Stimulated activated CD8-positive, alpha-beta memory T cell treated with anti-CD3 and anti-CD28 coated beads, Interleukin-2, amount 100 ng/mL, for 1 hour (primary cell): ENCODE measurements around the gene DOP1B.
A peak's percentile ranks its signal among the peaks of the same experiment; 100 is the strongest.
"Not testable (repeated sequence)": the region's sequence is repeated elsewhere in the genome, so short reads cannot be mapped to it uniquely, and the experiment has no call there.

Experiments
- DNase-seq, 2 donors: peaks; one replicate each; pipeline ENCODE4 v3.0.0-alpha.2; 2020; ENCODE audit warnings: low read depth in 2 of 2

Gene DOP1B

DNA sequence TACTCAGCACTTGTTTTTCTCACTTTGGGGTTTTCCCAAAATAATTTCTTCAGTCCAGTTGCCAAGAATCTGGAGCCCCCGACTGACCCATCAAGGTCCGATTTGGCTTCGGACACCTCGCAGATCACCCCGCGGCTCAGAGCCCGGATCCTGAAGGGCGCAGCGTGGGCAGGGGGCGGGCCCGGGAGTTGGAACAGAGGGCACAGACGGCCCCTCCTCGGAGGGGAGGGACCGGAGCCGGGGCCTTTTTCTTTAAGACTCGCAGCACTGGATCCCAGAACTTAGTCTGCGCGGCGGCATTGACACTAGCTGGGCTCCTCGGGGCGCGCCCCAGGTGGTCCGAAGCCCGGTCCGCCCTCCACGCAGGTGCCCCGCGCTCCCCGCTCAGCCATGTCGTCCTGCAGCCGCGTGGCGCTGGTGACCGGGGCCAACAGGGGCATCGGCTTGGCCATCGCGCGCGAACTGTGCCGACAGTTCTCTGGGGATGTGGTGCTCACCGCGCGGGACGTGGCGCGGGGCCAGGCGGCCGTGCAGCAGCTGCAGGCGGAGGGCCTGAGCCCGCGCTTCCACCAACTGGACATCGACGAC is 21.7 kb upstream of the DOP1B start, which contains the start of gene CBR3:
Gene CBR3 (plus strand): TSS at position 277 of the 588 bp plus-strand sequence. CDS start 114 bp downstream, at position 391.
- no peak for DNase-seq

DNA sequence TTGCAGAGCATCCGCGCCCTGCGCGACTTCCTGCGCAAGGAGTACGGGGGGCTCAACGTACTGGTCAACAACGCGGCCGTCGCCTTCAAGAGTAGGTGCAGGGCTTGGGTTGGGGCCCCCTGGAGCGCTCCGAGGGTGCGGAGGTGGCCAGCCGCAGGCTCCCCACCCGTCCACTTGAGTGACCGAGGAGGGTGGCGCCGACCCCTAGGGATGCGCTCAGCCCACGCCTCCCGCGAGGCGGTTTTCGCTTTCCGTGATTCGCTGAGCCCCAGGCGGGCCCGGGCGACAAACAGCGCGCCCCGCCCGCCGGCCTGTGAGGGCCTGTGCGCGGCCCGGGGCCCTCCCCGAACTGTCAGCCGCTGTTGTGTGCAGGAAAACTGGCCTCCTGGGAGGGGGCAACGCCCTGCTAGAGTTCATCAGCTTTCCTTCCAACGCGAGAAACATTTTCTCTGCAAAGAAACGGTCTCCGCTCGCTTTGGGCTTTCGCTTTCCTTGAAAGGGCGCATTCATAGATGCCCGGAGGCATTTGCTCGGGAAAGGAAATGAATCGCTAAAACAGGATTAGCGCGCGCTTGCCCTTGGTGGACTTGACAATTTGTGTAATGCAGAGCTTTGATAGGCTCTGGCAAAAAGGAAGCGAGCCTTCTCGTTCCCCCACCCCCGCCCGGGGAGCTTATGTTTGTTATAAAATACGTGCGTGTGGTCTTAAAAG is 21.1 kb upstream of the DOP1B start:
- no peak for DNase-seq

DNA sequence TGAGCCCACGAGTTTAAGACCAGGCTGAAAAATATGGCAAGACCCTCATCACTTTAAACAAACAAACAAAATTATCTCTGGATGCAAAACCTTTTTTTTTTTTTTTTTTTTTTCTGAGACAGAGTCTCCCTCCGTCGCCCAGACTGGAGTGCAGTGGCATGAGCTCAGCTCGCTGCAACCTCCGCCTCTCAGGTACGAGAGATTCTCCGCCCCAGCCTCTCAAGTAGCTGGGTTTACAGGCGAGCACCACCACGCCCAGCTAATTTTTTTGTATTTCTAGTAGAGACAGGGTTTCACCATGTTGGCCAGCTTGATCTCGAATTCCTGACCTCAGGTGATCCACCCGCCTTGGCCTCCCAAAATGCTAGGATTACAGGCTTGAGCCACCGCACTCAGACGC is 16.8 kb upstream of the DOP1B start:
- DNase-seq = not testable (repeated sequence)

DNA sequence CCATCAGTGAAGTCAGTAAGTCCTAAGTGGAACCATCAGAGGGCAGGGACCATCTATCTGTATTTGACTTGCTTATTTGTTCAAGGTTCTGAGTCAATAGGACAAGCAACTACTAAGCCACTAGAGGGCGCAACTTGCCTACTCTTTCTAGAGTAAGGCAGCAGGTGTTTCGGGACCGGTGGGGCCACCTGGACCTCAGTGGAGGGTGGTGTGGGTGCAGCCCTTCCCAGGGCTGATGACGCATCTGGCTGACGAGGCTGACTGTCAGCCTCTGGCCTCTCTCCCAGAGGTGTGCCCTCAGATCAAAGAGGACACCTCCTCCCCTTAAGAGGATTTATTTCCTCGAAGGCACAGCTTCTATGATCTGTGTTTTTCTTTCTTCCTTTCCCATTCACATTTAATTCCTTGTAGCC is 15.1 kb upstream of the DOP1B start:
- peak; percentile 51 to 78 for DNase-seq

DNA sequence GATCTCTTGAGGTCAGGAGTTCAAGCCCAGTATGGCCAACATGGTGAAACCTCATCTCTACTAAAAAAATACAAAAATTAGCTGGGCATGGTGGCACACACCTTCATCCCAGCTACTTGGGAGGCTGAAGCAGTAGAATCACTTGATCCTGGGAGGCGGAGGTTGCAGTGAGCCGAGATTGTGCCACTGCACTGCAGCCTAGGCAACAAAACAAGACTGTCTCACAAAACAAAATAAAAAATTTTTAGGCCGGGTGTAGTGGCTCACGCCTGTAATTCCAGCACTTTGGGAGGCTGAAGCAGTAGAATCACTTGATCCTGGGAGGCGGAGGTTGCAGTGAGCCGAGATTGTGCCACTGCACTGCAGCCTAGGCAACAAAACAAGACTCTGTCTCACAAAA is 12.4 kb upstream of the DOP1B start:
- not testable (repeated sequence) for DNase-seq

DNA sequence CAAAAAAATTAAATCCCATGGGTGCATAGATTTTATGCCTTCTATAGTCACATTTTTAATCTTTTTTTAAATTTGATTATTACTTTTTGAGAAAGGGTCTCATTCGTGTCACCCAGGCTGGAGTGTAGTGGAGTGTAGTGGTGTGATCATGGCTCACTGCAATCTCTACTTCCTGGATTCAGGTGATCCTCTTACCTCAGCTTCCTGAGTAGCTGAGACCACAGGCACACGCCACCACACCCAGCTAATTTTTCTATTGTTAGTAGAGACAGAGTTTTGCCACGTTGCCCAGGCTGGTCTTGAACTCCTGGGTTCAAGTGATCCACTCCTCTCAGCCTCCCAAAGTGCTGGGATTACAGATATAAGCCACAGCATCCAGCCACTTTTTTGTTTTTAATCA is 11.4 kb upstream of the DOP1B start:
- no peak for DNase-seq

DNA sequence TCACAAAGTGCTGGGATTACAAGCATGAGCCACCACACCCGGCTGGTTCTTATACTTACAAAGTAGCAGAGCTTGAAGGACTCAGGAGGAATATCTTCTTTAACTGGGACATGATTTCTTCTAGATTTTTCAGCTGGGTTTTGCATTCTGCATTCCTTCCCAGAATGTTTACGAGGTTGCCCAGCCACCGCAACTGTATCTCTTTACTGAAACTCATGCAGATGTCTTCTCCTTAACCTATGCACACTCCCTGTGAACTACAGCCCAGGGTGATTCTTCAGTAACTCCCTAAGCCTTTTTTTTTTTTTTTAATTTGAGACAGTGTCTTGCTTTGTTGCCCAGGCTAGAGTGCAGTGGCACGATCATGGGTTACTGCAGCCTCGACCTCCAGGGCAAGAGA is 8.7 kb upstream of the DOP1B start:
- no peak for DNase-seq

DNA sequence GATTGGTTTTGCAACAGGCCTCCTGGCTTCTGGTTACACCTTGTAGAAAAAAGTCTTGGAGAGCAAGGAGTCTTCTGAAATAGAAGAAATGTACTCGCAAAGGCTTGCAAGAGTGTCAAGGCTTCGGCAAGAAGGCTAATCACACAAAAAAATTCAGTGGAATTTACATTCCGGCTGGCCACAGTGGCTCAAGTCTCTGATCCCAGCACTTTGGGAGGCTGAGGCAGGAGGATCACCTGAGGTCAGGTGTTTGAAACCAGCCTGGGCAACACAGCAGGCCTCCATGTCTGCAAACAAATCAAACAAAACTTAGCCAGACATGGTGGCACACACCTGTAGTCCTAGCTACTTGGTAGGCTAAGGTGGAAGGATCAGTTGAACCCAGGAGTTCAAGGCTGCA is 7.7 kb upstream of the DOP1B start:
- no peak for DNase-seq

DNA sequence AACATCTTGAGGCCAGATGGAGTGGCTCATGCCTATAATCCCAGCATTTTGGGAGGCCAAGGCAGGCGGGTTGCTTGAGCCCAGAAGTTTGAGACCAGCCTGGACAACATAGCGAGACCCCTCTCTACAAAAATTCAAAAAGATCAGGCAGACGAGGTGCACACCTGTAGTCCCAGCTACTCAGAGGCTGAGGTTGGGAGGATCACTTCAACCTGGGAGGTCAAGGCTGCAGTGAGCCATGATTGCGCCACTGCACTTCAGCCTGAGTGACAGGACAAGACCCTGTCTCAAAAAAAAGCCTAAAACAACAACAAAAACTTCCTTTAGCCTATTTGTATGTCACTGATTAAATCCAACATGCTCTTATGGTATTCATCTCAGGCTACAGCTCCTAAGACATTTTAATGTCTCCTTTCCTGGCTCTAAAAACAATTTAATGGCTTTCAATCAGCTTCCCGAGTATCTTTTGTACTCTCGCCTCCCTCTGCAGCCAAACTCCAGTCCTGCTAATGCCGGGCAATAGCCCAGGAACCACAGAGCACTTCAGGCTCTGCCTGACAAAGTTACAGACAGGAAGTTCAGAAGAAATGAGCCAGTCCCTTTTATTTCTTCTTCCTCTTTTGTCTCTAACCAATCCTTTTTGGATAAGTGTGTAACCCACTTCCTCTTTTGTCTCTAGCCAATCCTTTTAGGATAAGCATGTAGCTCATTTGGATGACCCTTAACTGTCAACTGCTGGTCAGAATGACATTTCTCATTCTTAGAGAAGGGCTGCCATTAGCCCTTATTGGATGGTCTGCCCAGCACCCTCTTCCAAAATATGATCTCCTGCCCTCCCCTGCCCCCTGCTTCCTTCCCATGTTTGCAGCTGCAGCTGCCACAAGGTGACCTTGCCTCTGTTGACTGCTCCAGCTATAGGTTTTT is 6.6 kb upstream of the DOP1B start:
- no peak for DNase-seq

DNA sequence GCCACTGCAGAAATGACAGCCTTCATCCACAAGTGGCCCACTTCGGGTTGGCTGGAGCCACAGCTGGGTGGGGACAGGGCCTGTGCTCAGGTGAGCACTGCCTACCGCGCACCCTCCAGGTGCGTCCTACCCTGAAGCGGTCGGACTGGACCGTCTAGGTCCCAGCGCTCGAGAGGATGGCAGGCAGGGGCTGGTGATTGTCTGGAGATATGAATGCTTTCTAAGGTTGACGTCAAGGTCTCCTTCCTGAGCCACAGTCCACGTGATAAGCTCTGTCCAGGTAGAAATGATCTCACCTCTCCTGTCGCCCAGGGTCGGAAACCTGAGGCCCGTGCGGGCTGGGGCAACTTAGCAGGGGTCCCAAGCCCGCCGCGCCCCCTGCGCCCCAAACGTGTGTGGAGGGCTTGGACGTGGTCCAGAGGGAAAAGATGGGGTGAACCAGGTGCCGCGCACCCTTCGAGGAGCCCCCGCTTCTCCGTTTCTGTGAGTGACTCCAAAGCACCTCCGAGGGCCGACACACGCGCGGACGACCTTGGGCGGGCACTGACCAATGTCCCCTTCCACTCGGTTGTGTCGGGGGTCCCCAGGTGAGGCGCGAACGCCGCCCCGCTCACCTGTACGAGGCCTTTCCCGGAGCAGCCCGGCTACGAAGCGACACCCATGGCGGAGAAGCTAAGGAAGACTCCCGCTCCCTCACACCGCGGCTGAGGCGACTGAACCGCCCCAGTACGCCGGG is 853 bp upstream of the DOP1B start:
- DNase-seq = no peak

DNA sequence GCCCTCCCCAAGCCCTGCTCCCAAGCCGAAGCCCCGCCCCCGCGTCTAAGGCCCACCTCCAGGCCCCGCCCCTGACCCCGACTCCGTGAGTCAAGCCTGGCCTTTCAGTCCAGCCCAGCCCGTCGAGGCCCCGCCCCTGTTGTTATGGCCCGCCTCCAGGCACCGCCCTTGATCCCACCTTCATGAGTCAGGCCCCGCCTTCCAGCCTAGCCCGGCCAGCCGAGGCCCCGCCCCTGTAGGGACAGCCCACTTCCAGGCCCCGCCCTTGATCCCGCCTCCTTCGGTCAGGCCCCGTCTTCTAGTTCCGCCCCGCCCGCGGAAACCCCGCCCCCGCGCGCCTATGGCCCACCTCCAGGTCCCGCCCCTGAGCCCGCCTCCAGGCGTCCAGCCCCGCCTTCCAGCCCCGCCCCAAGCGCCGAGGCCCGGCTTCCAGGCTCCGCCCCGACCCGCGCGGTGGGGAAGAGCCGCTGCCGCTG is 247 bp upstream of the DOP1B start:
- DNase-seq = peak; percentile 100

DNA sequence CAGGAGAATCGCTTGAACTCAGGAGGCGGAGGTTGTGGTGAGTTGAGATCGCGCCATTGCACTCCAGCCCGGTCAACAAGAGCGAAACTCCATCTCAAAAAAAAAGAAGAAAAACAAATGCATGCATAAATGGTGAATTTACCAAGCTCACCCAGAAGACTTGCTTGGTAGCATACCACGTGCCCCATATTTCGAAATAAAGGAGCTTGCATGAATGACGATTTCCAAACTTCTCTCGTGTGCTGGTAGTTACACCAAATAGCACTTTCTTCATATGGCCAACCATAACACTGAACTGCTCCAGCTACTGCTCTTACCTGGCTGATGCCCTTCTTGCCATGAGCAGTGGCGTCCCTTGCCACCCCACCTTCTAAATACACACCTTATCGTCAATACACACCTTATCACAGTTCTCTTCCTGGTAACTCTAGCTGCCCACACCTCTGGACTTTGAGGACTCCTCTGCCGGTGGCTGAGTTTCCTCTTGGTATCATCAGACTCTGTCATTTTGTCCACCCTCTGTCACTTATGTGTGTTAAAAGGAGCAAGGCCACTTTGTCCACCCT is 2.8 kb downstream of the DOP1B start:
- DNase-seq = no peak

DNA sequence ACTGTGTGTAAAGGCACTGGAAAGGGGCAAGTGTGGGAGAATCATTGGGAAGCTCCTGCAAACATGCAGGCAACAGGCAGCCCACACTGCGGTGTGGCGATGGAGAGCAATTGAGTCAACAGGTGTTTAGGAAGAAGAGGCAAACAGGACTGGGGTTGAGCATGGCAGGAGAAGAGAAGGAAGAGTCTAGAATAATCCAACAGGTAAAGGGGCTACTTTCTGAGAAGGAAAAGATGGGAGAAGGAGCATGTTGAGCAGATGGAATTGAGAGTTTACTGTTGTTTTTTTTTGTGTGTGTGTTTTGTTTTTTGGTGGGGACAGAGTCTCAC is 4.2 kb downstream of the DOP1B start:
- DNase-seq = no peak

DNA sequence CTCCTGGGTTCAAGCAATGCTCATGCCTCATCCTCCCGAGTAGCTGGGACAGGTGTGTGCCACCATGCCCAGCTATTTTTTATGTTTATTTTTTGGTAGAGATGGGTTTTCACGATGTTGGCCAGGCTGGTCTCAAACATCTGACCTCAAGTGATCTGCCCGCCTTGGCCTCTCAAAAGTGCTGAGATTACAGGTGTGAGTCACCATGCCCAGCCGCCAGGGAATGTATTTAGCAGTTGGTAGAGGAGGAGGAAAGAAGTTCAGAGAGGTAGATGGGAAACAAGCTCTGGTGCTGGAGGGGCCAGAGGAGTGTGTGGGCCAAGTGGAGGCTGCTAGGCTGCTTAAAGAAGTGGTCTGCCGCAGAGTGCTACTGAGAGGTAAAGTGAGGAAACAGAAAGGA is 6.0 kb downstream of the DOP1B start:
- DNase-seq = no peak

DNA sequence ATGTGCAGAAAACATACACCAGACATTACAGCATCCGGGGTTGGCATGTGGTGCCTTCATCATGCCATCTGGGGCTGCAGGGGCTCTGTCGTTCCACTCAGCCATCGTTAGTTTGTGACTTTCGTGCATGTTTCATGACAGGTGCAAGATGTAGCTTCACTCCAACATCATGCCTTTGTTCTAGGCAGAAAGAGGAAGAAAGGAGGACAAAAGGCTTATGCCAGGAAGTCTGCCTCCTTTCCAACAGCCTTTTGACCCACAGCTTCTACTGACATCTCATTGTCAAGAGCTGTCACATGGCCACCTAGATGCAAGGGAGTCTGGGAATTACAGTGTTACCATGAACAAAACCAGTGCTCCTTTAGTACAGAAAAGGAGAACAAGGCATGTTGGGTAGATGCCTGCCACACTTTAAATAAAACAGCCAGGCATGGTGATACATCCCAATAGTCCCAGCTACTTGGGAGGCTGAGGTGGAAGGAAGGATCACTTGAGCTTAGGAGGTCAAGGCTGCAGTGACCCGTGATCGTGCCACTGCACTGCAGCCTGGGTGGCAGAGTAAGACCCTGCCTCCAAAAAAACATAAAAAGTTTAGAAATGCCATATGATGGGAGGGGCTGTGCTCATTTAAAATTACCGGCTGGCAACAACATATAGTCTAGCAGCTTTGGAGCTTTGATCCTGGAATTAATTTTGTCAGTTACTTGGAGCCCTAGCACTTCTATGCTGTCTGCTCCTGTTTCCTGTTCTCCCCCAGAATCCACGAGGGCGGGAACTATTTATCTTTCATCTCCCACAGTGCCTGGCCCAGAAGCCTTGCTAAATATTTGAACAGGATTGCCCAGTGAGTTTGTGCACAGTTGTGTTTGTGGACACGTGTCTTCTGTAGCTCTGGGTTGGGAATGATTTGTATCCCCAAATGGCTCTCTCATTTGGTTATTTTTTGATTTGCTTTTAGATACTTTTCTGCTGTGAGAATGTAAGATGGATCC is 7.4 kb downstream of the DOP1B start:
- DNase-seq = no peak

DNA sequence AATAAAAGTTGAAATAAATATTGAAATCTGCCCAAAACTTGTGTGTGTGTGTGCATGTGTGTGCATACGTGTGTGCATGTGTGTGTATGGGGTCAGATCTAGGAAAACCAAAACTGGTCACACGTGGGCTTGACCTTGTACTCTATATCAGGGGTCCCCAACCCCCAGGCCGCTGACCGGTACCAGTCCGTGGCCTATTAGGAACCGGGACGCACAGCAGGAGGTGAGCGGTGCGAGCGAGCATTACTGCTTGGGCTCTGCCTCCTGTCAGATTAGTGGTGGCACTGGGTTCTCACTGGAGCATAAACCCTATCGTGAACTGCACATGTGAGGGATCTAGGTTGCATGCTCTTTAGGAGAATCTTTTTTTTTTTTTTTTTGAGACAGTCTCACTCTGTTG is 8.7 kb downstream of the DOP1B start:
- no peak for DNase-seq

DNA sequence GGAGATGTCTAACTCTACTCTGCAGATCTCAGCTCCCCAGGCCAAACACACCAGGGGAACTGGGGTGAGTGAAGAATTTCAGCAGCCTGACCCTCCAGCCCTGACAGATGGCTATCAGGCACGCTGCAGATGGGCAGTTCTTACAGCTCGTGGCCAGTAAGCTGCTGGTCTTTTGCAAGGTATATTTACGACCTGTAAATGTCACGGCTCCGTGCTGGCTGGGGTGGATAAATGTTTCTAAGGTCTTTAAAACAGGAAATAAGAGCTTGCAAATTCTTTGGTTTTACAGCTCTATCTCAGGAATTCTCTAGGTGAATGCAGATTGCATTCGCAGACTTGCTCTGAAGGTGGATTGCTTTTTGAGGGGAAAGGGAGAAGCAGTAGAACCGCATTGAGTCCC is 10.1 kb downstream of the DOP1B start:
- no peak for DNase-seq

DNA sequence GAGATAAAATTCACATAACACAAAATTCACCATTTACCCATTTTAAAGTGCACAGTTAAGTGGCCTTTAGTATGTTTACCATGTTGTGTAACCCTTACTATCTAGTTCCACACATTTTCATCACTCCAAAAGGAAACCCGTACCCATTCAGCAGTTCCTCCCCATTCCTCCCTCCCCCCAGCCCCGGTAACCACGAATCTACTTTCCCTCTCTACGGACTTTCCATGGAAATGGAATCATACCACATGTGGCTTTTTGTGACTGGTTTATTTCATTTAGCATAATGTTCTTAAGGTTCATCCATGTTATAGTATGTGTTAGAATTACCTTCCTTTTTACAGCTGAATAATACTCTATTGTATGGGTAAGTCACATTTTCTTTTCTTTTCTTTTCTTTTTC is 10.9 kb downstream of the DOP1B start:
- DNase-seq = no peak

DNA sequence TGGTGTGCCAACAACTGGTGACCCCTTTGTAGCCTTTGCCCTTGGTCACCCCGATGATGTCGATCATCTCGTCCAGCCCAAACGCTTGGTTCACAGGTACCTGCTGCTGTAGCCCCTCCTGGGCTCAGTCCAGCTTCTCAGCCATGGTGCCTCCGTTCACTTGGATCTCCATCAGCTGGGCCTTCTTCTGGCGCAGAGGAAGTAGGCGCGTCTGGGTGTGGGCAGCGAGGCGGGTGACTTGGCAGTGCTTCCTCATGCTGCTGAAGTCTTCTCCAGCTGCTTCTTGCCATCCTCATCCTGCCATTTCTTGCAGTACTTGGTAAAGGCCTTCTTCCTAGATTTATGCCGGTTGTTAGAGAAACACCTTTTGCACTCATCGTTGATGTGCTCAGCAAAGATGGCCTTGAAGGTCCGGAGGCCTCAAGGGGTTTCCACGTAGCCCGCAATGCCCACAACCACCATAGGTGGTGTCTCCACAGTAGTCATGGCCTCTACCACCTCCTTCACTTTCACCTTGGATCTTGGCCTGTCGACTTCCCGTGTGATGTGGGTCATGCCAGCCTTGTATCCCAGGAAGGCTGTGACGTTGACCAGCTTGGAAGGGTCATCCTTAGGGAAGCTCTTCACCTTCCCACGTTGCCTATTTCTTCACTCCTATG is 13.0 kb downstream of the DOP1B start:
- no peak for DNase-seq

DNA sequence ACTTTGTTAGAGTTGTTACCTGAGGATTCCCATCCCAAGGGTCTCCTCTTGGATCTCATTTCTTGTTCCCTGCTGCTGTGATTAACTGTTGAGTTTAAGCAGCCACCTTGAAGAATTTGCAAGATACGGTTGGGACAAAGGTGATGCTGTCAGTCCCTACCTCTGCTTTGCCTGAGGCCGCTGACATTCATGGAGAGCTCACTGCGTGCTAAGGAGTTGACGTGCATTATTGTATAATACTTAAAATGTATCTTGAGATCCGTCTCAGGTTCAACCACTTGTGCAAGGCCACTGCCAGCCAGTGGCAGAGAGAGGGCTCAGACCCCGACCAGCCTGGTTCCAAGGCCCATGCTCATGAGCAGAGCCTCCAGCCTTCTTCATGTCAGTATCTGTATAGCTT is 14.2 kb downstream of the DOP1B start:
- DNase-seq = no peak
